ENCODE data around the gene MTUS2. TPM values are rescaled to one million over a fixed set of nuclear protein-coding genes. Genes with fewer than 3 reads are reported as not detected.

MTUS2 gene
- polyA plus RNA-seq, 3 donors, result 0.03 to 7.4 TPM; not detected in 1

DNA sequence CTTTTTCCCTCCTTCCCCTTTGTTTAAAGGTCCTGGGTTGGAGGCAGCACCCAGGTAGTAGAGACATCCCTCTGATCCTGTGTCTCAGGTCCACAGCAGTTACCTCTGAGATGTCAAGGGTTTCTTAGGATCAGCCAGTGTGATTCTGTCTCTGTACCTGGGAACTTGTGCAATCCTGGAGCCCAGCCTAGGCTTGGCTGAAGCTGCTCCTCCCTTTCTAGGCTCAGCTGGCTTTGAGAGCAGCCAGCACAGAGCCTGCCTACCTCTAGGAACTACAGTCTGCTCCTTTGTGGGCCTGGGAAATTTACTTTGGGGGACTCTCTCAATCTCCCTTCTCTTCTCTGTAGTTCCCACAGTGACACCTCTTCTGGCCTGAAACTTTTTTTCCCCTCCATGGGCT, 171.6 kb downstream of the MTUS2 start:
- no peak overlapping the region for H3K27ac ChIP-seq (ENCODE audit: low read depth, low read length)

DNA sequence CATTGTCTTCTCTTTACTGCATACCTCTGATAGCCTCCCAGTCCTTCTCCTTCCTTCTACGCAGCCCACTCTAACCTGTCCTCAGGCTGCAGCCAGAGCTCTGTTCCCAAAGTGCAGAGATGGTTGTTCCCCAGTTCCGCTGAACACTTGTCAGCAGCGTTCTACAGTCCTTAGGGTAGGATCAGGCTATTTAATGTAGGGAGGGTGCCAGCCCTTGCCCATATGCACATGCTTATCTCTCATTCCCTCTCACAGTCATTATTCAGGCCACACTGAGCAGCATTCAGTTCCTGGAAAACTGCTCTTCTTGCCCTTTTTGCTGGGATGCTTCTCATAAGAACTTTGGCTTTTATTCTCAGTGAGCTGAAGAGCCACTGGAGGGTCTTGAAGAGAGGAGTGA, 180.7 kb downstream of the MTUS2 start:
- WGBS, 3 donors, result 90 to 97% (median 96%) methylated on average over 3 of the region's 3 CpGs
- no peak overlapping the region for H3K27ac ChIP-seq (ENCODE audit: low read depth, low read length)

GRCh38 chr13:29005035-29005762, 185.1 kb downstream of the MTUS2 start:
- H3K27ac ChIP-seq (ENCODE audit: low read depth, low read length), result no peak overlapping the region
- 55 to 68% (median 58%) methylated on average over 8 of the region's 8 CpGs for WGBS, 3 donors

GRCh38 chr13:29005763-29006120, 185.6 kb downstream of the MTUS2 start:
- 43 to 64% (median 52%) methylated on average over 2 of the region's 2 CpGs for WGBS, 3 donors
- H3K27ac ChIP-seq (ENCODE audit: low read depth, low read length), result no peak overlapping the region

DNA sequence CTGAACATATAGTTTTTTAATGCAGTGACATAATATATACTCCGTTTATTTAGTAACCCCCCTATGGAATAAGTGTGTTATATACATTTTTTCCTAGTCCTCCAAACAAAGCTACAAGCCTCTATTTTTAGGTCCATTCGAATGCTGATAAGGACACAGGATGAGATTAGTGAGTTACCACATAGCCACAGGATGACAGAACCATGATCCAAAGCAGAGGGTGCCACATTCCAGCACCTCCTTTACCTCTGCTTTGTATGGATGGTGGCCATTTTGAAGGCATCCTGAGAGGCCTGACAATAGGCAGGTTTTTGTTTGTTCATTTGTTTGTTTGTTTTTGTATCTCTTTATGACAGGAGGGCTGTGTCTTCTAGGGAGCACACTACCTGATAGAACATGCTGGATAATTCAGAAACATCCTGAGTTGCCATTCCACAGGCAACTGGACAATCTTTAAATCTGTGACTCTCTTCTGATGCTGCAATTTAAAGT, 186.3 kb downstream of the MTUS2 start:
- no peak overlapping the region for H3K27ac ChIP-seq (ENCODE audit: low read depth, low read length)
- 27 to 58% (median 51%) methylated on average over 2 of the region's 2 CpGs for WGBS, 3 donors

GRCh38 chr13:29008296-29008695, 188.2 kb downstream of the MTUS2 start:
- 86 to 91% (median 91%) methylated on average over 4 of the region's 4 CpGs for WGBS, 3 donors
- no peak overlapping the region for H3K27ac ChIP-seq (ENCODE audit: low read depth, low read length)

- 24 to 46% (median 26%) methylated on average over 7 of the region's 7 CpGs for WGBS, 3 donors
- no peak overlapping the region for H3K27ac ChIP-seq (ENCODE audit: low read depth, low read length)
Observed at GRCh38 chr13:29020314-29020713, 200.2 kb downstream of the MTUS2 start.

- H3K27ac ChIP-seq (ENCODE audit: low read depth, low read length), result no peak overlapping the region
- WGBS, 3 donors, result 68 to 74% (median 72%) methylated on average over 2 of the region's 2 CpGs
Observed at GRCh38 chr13:29021311-29021710, 201.2 kb downstream of the MTUS2 start.

DNA sequence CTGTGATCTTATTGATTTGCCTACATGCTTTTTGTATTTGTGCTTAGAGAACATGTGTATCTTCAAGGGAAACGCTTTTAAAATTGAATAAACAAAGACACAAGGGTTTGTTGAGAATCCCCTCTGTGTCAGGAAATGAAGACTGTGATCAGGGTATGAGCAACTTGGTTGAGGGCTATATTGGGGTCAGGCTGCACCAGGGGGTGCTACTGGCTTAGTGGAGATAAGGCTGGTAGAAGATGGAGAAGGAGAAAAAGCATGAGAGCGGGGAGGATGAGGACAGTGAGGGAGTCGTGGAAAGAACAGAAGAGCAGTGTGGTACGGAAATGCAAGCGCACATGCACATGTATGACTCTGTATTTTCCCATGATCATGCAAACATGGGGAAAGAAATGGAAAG, 201.6 kb downstream of the MTUS2 start:
- WGBS, 3 donors, result 83 to 86% (median 84%) methylated on average over 5 of the region's 5 CpGs
- no peak overlapping the region for H3K27ac ChIP-seq (ENCODE audit: low read depth, low read length)

GRCh38 chr13:29022410-29022809, 202.3 kb downstream of the MTUS2 start:
- WGBS, 3 donors, result 71 to 87% (median 86%) methylated on average over 4 of the region's 4 CpGs

DNA sequence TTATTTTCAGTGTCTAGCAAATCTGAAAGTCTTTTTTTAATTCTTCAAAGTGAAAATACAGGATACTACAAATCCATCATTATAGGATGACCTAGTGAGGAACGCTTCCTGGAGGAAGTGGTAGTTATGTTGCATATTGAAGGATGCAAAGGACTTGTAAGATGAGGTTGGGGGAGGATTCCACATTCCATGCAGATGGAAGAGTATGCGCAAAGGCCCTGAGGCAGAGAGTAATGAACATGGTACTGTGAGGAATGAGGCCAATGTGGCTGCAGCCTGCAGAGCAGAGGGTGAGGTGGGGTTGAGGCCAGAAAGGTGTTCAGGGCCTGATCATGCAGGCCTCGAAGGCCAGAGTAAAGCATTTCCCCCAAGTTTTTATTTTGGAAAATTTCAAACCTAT, 202.8 kb downstream of the MTUS2 start:
- 86 to 88% (median 87%) methylated on average over 3 of the region's 3 CpGs for WGBS, 3 donors
- H3K27ac ChIP-seq (ENCODE audit: low read depth, low read length), result no peak overlapping the region

More at GRCh38 chr13:29022410-29022809, 202.3 kb downstream of the MTUS2 start:
- no peak overlapping the region for H3K27ac ChIP-seq (ENCODE audit: low read depth, low read length)

GRCh38 chr13:29024783-29025182, 204.6 kb downstream of the MTUS2 start:
- no peak overlapping the region for H3K27ac ChIP-seq (ENCODE audit: low read depth, low read length)
- 80 to 84% (median 82%) methylated on average over 8 of the region's 8 CpGs for WGBS, 3 donors

DNA sequence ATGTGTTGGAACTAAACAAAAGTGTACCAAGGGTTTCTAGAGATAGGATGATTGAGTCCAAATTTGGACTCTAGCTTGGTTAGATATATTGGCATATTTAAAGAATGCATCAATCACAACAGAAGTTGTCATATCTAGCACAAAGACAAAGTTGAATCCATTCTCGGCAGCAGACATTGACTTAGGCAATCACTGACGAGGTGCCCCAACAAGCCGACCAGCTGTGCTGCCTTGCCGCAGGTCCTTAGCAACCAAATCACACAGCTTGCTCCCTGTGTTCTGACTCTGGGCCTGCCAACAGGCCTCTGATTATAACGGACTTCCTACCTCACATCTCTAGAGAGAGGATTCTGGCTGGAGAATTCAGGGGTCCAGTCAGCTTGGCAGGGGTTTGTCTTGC, 208.7 kb downstream of the MTUS2 start:
- no peak overlapping the region for H3K27ac ChIP-seq (ENCODE audit: low read depth, low read length)
- WGBS, 3 donors, result 79 to 87% (median 80%) methylated on average over 5 of the region's 5 CpGs

GRCh38 chr13:29038700-29039099, 218.6 kb downstream of the MTUS2 start:
- 87 to 90% (median 88%) methylated on average over 11 of the region's 11 CpGs for WGBS, 3 donors

DNA sequence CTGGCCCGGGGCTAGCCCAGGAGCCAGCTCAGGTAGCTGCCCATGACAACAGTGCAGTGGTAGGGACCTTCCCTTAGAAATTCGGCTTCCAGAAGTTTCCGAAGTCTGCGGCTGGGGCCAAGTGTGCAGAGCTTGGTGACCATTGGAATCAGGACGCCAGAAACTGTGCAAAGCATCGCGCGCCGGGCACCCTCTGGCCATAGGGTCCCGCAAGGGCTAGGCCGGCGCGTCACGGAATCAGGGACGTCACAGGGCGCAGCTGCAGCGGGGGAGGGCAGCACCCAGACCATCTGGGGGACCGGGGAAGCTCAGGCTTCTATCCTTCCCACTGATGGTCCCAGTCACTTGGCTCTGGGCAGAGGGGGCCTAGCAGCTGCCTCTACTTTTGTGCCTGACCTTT, 219.1 kb downstream of the MTUS2 start:
- H3K27ac ChIP-seq (ENCODE audit: low read depth, low read length), result no peak overlapping the region
- 83 to 89% (median 89%) methylated on average over 18 of the region's 18 CpGs for WGBS, 3 donors

More at GRCh38 chr13:29038700-29039099, 218.6 kb downstream of the MTUS2 start:
- no peak overlapping the region for H3K27ac ChIP-seq (ENCODE audit: low read depth, low read length)

DNA sequence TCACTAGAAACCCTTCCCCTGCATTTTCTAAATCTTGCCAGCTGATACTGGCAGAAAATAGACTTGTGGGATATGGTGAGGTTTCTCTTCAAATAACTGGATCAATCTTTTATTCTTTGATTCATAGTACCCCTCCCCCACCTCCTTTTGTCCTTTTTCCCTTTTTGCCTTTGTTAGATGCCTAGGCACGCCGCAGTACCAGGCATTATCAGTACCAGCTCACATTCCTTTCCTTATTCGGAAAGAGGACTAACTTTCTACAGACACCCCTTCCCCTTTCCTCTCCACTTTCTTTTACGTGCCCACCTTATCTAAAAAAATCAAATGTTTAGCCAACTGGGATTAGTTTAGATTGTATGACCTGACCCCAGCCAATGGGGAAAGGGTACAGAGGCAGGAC, 226.4 kb downstream of the MTUS2 start:
- WGBS, 3 donors, result 15 to 36% (median 30%) methylated on average over 4 of the region's 4 CpGs
- no peak overlapping the region for H3K27ac ChIP-seq (ENCODE audit: low read depth, low read length)

DNA sequence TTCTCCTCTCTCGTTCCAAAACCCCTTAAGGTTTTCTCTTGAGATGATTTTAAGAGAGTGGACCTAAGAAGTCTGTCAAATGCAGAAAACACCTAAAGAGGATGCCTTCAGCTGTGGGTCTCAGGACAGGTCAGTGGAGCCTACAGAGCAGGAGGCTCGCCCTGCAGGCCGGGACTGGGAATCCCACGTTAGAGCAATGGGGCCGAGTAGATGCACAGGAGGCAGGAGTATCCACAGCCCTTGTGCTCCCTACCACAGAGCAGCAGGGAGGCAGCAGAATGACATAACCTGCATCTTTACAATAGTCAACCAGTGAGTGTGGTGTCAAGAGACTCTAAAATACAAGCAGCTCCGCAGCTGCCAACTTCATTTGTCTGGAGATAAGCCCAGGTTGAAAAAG, 229.4 kb downstream of the MTUS2 start:
- 73 to 76% (median 74%) methylated on average over 6 of the region's 6 CpGs for WGBS, 3 donors
- no peak overlapping the region for H3K27ac ChIP-seq (ENCODE audit: low read depth, low read length)

DNA sequence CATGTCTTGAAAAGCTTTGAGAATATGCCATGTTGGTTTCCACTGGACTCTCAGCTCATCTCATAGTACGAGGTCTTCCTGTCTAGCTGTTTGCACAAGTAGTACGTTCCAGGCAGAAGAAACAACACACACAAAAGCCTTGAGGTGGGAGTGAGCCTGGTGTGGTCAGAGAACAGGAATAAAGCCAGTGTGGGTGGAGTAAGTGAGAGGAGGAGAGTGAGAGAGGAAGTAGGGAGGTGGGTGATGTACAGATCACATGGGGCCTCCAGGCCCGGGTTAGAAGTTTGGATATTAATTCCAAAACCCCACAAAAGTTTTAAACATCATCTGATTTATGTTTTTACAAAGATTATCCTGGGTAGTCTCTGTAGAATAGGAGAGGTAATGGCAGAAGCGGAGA, 230.6 kb downstream of the MTUS2 start:
- WGBS, 3 donors, result 60 to 63% (median 61%) methylated on average over 4 of the region's 4 CpGs
- no peak overlapping the region for H3K27ac ChIP-seq (ENCODE audit: low read depth, low read length)

- WGBS, 3 donors, result 86 to 96% (median 91%) methylated on average over 2 of the region's 2 CpGs
- no peak overlapping the region for H3K27ac ChIP-seq (ENCODE audit: low read depth, low read length)
Observed at GRCh38 chr13:29059800-29060199, 239.7 kb downstream of the MTUS2 start.

GRCh38 chr13:29065142-29065541, 245.0 kb downstream of the MTUS2 start:
- 77 to 87% (median 79%) methylated on average over 3 of the region's 3 CpGs for WGBS, 3 donors

More at GRCh38 chr13:29065142-29065541, 245.0 kb downstream of the MTUS2 start:
- no peak overlapping the region for H3K27ac ChIP-seq (ENCODE audit: low read depth, low read length)

Data from adipose tissue (tissue), 3 donors.